Measurements from ENCODE around the gene PSORS1C1. TPM values are rescaled to one million over a fixed set of nuclear protein-coding genes. Genes with fewer than 3 reads are reported as not detected.
"Not testable (repeated sequence)": the region's sequence is repeated elsewhere in the genome, so short reads cannot be mapped to it uniquely, and the experiment has no call there.

Gene PSORS1C1
- polyA plus RNA-seq, 1 experiment = 0.94 TPM

DNA sequence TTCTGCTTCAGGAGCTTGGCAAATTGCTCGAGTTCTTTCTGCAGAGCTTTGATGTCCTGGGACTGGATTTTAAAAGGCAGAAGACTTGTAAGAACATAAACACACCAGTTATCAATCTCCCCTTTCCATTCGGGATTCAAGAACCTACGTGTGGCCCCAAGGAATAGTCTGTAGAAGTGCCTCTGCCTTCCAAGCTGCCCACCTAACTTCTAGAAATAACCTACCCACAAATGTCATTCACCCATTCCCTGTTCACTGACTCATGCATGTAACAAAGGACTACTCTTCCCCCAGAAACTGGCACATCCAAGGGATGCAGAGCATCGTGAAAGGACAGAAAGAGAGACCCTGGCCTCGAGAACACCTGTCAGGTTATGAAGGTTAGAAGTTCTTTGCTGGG is 51.4 kb downstream of the PSORS1C1 start:
- no peak for TF ChIP-seq CTCF (IDR thresholded peaks at IDR 0.05; ENCODE audit: low read depth, low read length)
- ChIA-PET CTCF (no interaction called here), POLR2A (no interaction called here)
- no peaks in the 10 kb centered on the region for H3K9me3 ChIP-seq (ENCODE audit: control insufficient read depth, insufficient read depth, low read length)
- H3K4me3 ChIP-seq (ENCODE audit: low read depth, low read length) = no peak overlapping the region
- DNase-seq (ENCODE audit: low read depth, low spot score) = no peak
- H3K27ac ChIP-seq (ENCODE audit: low read depth, low read length) = no peak overlapping the region
- H3K27me3 ChIP-seq (ENCODE audit: control insufficient read depth, insufficient read depth, low read length) = no peaks in the 10 kb centered on the region

DNA sequence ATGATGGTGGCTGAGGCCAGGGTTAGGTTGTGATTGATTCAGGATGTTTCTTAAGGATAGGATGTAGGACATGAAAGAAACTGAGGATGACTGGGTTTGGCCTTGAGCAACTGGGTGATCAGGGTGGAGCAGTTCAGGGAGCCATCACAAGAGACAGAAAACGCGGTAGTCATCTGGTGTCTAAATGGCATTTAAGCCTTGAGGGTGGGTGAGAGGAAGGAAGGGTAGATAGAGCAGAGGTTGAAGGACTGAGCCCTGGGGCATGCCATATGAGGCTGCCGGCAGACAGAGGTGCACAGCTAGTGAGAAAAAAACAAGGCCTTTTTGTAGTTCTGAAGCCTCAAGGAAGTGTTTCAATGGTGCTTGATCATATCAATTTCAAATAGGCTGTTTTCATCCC is 54.0 kb downstream of the PSORS1C1 start:
- POLR2A ChIA-PET = no interaction called here
- TF ChIP-seq CTCF (IDR thresholded peaks at IDR 0.05; ENCODE audit: low read depth, low read length) = no peak
- no peaks in the 10 kb centered on the region for H3K27me3 ChIP-seq (ENCODE audit: control insufficient read depth, insufficient read depth, low read length)
- DNase-seq (ENCODE audit: low read depth, low spot score) = no peak
- no peak overlapping the region for H3K27ac ChIP-seq (ENCODE audit: low read depth, low read length)
- H3K9me3 ChIP-seq (ENCODE audit: control insufficient read depth, insufficient read depth, low read length) = no peaks in the 10 kb centered on the region
- CTCF ChIA-PET = no interaction called here
- no peak overlapping the region for H3K4me3 ChIP-seq (ENCODE audit: low read depth, low read length)

- no peak for TF ChIP-seq CTCF (IDR thresholded peaks at IDR 0.05; ENCODE audit: low read depth, low read length)
- no peak overlapping the region for H3K27ac ChIP-seq (ENCODE audit: low read depth, low read length)
- ChIA-PET POLR2A (no interaction called here), CTCF (no interaction called here)
- H3K27me3 ChIP-seq (ENCODE audit: control insufficient read depth, insufficient read depth, low read length) = no peaks in the 10 kb centered on the region
- no peak overlapping the region for H3K4me3 ChIP-seq (ENCODE audit: low read depth, low read length)
- DNase-seq (ENCODE audit: low read depth, low spot score) = no peak
- no peaks in the 10 kb centered on the region for H3K9me3 ChIP-seq (ENCODE audit: control insufficient read depth, insufficient read depth, low read length)
Observed at GRCh38 chr6:31169123-31169857, 54.7 kb downstream of the PSORS1C1 start.

DNA sequence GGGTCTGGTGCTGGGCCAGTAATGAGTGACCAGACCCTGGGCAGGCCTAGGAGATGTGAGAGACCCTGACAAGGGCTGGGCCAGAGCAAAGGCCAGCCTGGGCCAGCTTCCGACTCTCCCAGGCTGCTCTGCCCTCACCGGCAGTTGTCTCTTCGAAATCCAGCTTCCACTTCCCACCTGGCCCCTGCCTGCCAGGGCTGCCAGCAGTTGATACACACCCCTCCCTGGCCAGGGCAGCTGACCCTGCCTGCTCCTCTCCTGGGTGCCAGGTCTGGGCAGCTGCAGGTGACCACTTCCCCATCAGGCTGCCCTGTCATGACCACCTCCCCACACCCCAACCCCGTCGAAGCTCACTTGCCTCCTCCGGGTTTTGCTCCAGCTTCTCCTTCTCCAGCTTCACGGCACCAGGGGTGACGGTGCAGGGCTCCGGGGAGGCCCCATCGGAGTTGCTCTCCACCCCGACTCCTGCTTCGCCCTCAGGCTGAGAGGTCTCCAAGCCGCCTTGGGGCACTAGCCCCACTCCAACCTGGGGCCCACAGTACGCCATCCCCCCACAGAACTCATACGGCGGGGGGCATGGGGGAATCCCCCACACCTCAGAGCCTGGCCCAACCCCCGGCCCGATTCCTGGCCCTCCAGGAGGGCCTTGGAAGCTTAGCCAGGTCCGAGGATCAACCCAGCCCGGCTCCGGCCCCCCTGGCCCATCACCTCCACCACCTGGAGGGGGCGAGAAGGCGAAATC is 55.4 kb downstream of the PSORS1C1 start:
- POLR2A ChIA-PET; H3K27ac ChIP-seq (ENCODE audit: low read depth, low read length); H3K27me3 ChIP-seq (ENCODE audit: control insufficient read depth, insufficient read depth, low read length); H3K9me3 ChIP-seq (ENCODE audit: control insufficient read depth, insufficient read depth, low read length); H3K4me3 ChIP-seq (ENCODE audit: low read depth, low read length); CTCF ChIA-PET; DNase-seq (ENCODE audit: low read depth, low spot score): not testable (repeated sequence)

DNA sequence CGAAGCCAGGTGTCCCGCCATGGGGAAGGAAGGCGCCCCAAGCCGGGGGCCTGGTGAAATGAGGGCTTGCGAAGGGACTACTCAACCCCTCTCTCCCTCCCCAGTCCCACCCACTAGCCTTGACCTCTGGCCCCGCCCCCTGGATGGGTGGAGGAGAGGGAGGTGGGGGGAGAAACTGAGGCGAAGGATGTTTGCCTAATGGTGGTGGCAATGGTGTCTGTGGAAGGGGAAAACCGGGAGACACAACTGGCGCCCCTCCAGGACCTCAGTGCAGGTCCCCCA is 55.9 kb downstream of the PSORS1C1 start, which contains the start of gene POU5F1:
Gene POU5F1, minus strand, starts transcription at position 83 of the 282 bp plus-strand sequence. Its CDS starts 62 bp downstream, at position 21.
- ChIA-PET POLR2A (no interaction called here), CTCF (no interaction called here)
- H3K4me3 ChIP-seq (ENCODE audit: low read depth, low read length) = no peak within 1 kb of the TSS

More for the DNA sequence above, 55.9 kb downstream of the PSORS1C1 start, which contains the start of gene POU5F1:
- TF ChIP-seq CTCF (IDR thresholded peaks at IDR 0.05; ENCODE audit: low read depth, low read length) = no peak
- Histone ChIP-seq H3K27ac (ENCODE audit: low read depth, low read length) (no peak within 1 kb of the TSS), H3K9me3 (ENCODE audit: control insufficient read depth, insufficient read depth, low read length) (no peaks in the 10 kb centered on the region), H3K27me3 (ENCODE audit: control insufficient read depth, insufficient read depth, low read length) (no peaks in the 10 kb centered on the region)
- no peak for DNase-seq (ENCODE audit: low read depth, low spot score)

All from AG04450 (cell line).